GM23248 (cell line): Measurements from ENCODE around the gene LTBP4. TPM values are rescaled to one million over a fixed set of nuclear protein-coding genes. Genes with fewer than 3 reads are reported as not detected.

Experiments
- DNase-seq: peaks from one replicate; pipeline ENCODE4 v3.0.0-alpha.2; 2015
- H2AFZ ChIP-seq: fragments of 200-600 bp; sonication (generic); 2 replicates; pipeline ENCODE4 v1.6.1; 2016; ENCODE audit warnings: antibody characterized with exemption
- H3F3A ChIP-seq: fragments of 200-600 bp; sonication (generic); 2 replicates; pipeline ENCODE4 v1.6.1; 2016; ENCODE audit warnings: mild to moderate bottlenecking, antibody characterized with exemption, mixed run types; ENCODE audit not compliant: insufficient read depth
- H3K27ac ChIP-seq: fragments of 200-600 bp; sonication (generic); 2 replicates; pipeline ENCODE4 v1.5.1; 2016; ENCODE audit warnings: mild to moderate bottlenecking
- H3K27me3 ChIP-seq: fragments of 200-600 bp; sonication (generic); replicated peaks from 2 replicates; pipeline ENCODE4 v1.6.1; 2016; ENCODE audit warnings: mild to moderate bottlenecking; ENCODE audit not compliant: insufficient read depth
- H3K36me3 ChIP-seq: fragments of 200-600 bp; sonication (generic); 2 replicates; pipeline ENCODE4 v1.6.1; 2016; ENCODE audit warnings: low read depth, mild to moderate bottlenecking
- H3K4me1 ChIP-seq: fragments of 200-600 bp; sonication (generic); 2 replicates; pipeline ENCODE4 v1.6.1; 2016; ENCODE audit warnings: mild to moderate bottlenecking; ENCODE audit not compliant: insufficient read depth
- H3K4me2 ChIP-seq: fragments of 200-600 bp; sonication (generic); one replicate; pipeline ENCODE4 v1.6.1; 2016; ENCODE audit warnings: mild to moderate bottlenecking; ENCODE audit not compliant: unreplicated experiment
- H3K4me3 ChIP-seq: fragments of 200-600 bp; sonication (generic); 2 replicates; pipeline ENCODE4 v1.5.1; 2016; ENCODE audit warnings: mild to moderate bottlenecking
- H3K79me2 ChIP-seq: fragments of 200-600 bp; sonication (generic); 2 replicates; pipeline ENCODE4 v1.6.1; 2016; ENCODE audit warnings: mild to moderate bottlenecking; ENCODE audit not compliant: insufficient read depth
- H3K9ac ChIP-seq: fragments of 200-600 bp; sonication (generic); 2 replicates; pipeline ENCODE4 v1.6.1; 2016; ENCODE audit warnings: mild to moderate bottlenecking
- H3K9me2 ChIP-seq: fragments of 200-600 bp; sonication (generic); 2 replicates; pipeline ENCODE4 v1.6.1; 2016; ENCODE audit warnings: mixed run types, mild to moderate bottlenecking, moderate library complexity; ENCODE audit not compliant: insufficient read depth
- H3K9me3 ChIP-seq: fragments of 200-600 bp; sonication (generic); one replicate; pipeline ENCODE4 v1.6.1; 2017; ENCODE audit warnings: low read depth
- H4K20me1 ChIP-seq: fragments of 200-600 bp; sonication (generic); 2 replicates; pipeline ENCODE4 v1.6.0; 2016; ENCODE audit not compliant: insufficient read depth
- EZH2 ChIP-seq: fragments of 200-600 bp; sonication (generic); IDR thresholded peaks from 2 replicates; pipeline ENCODE4 v1.6.1; 2018; ENCODE audit warnings: antibody characterized with exemption, mild to moderate bottlenecking; ENCODE audit not compliant: insufficient read depth, poor library complexity, severe bottlenecking
- EZH2phosphoT487 ChIP-seq: fragments of 200-600 bp; sonication (generic); IDR thresholded peaks from 2 replicates; pipeline ENCODE4 v1.6.1; 2018; ENCODE audit warnings: antibody characterized with exemption, moderate library complexity, mild to moderate bottlenecking, low read depth; ENCODE audit not compliant: insufficient read depth
- WGBS, 2 experiments: methylation state at CpG; one replicate each; pipeline ENCODE4 v1.1.6; 2015 to 2017; ENCODE audit warnings: low lambda C conversion rate in 2 of 2, low coverage in 1 of 2; ENCODE audit errors: missing lambda C conversion rate in 2 of 2; 5-methylcytosine and 5-hydroxymethylcytosine counted together
- in situ Hi-C: fragments of 300-500 bp; cut with MboI; formaldehyde crosslinking; loops from 2 replicates; pipeline ENCODE4 v1.15.0; 2020
- polyA plus RNA-seq: library from polyadenylated mRNA; unstranded; fragments of >200 nt; fragmentation: Nextera tagmentation; extraction: Ambion mirVana; gene quantifications from 2 replicates; pipeline ENCODE4 v1.2.1, GENCODE V29; 2016
- total RNA-seq: library from RNA; depleted of rRNA; stranded (reverse); fragments of >200 nt; shearing (Covaris generic); gene quantifications from 2 replicates; pipeline ENCODE4 v1.2.3, GENCODE V29; 2014

LTBP4 gene
- total and polyA plus RNA-seq, 2 experiments from 2014 or later: 18.0 to 47.2 TPM

DNA sequence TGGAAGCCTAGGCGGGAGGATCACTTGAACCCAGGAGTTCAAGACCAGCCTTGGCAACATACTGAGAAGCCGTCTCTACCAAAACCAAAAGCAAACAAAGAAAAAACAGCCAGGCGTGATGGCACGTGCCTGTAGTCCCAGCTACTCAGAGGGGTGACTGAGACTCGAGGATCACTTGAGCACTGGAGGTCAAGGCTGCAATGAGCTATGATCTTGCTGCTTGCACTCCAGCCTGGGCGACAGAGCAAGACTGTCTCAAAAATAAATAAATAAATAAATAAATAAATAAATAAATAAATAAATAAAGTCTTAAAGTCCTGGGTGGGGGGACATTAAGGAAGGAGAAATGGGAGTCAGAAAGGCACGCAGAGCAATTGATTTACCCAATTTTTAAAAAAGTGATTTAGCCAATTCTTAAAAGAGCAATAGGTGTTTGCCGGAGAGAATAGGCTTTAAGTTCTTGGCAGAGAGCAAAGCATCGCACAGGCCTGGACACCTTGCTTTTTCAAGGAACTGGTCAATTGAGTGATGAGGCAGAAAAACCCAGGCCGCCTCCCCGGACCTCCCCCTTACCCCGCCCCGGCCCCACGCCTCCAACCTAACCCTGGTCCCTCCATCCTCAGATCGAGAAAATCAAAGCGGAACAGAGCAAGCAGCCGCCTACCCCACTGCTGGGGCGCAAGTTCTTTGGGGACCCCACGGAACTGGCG lies 34.0 kb upstream of the LTBP4 start:
- WGBS, 2 experiments: 24 to 32% methylated on average over 16 to 20 of the region's 20 CpGs
- Histone ChIP-seq H2AFZ (peak overlapping the region; percentile 78), H3F3A (0 out of 2 replicates have a peak, but pooled peaks cover 4% of the 10 kb centered on the region), H3K27ac (no peak overlapping the region), H3K9ac (peak overlapping the region; percentile 10; the same call in 1 of the 2 replicates), H3K4me3 (peak overlapping the region; percentile 64), H4K20me1 (no peaks in the 10 kb centered on the region), H3K4me2 (peak overlapping the region; percentile 79), H3K36me3 (no peaks in the 10 kb centered on the region), H3K9me2 (no peaks in the 10 kb centered on the region), H3K9me3 (no peaks in the 10 kb centered on the region), H3K27me3 (0 out of 2 replicates have a peak, but pooled peaks cover 3% of the 10 kb centered on the region), H3K4me1 (no peaks in the 10 kb centered on the region), H3K79me2 (no peaks in the 10 kb centered on the region)
- in situ Hi-C loops: no loop called here
- DNase-seq: peak; percentile 38
- no peak for TF ChIP-seq EZH2phosphoT487
- no peak for TF ChIP-seq EZH2

- Histone ChIP-seq H3K27ac (no peak overlapping the region), H4K20me1 (no peaks in the 10 kb centered on the region), H3K9ac (peak overlapping the region; percentile 10; the same call in 1 of the 2 replicates), H3K4me2 (peak overlapping the region; percentile 79), H3K9me2 (no peaks in the 10 kb centered on the region), H2AFZ (peak overlapping the region; percentile 78), H3F3A (0 out of 2 replicates have a peak, but pooled peaks cover 4% of the 10 kb centered on the region), H3K79me2 (no peaks in the 10 kb centered on the region), H3K9me3 (no peaks in the 10 kb centered on the region), H3K36me3 (no peaks in the 10 kb centered on the region), H3K4me1 (no peaks in the 10 kb centered on the region), H3K27me3 (0 out of 2 replicates have a peak, but pooled peaks cover 3% of the 10 kb centered on the region), H3K4me3 (peak overlapping the region; percentile 64)
- peak; percentile 35 for DNase-seq
- in situ Hi-C loops: no loop called here
- no peak for TF ChIP-seq EZH2phosphoT487
- no peak for TF ChIP-seq EZH2
- WGBS, 2 experiments: 16 to 17% methylated on average over 58 to 59 of the region's 70 CpGs
These were observed 33.2 kb upstream of the LTBP4 start for GRCh38 chr19:40567750-40568494.

- Histone ChIP-seq H3K9me2 (no peaks in the 10 kb centered on the region), H3K4me3 (peak overlapping the region; percentile 72), H3K79me2 (no peaks in the 10 kb centered on the region), H4K20me1 (no peaks in the 10 kb centered on the region), H3K27me3 (0 out of 2 replicates have a peak, but pooled peaks cover 3% of the 10 kb centered on the region), H2AFZ (peak overlapping the region; percentile 80), H3K36me3 (no peaks in the 10 kb centered on the region), H3F3A (0 out of 2 replicates have a peak, but pooled peaks cover 4% of the 10 kb centered on the region), H3K4me2 (peak overlapping the region; percentile 79), H3K9ac (peak overlapping the region; percentile 91), H3K9me3 (no peaks in the 10 kb centered on the region), H3K4me1 (no peaks in the 10 kb centered on the region), H3K27ac (peak overlapping the region; percentile 92)
- peak; percentile 100 for DNase-seq
- WGBS, 2 experiments: 1% methylated on average over 18 to 36 of the region's 53 CpGs
- in situ Hi-C loops: no loop called here
- TF ChIP-seq EZH2: no peak
- TF ChIP-seq EZH2phosphoT487: no peak
These were observed 30.7 kb upstream of the LTBP4 start for GRCh38 chr19:40570313-40571004.

DNA sequence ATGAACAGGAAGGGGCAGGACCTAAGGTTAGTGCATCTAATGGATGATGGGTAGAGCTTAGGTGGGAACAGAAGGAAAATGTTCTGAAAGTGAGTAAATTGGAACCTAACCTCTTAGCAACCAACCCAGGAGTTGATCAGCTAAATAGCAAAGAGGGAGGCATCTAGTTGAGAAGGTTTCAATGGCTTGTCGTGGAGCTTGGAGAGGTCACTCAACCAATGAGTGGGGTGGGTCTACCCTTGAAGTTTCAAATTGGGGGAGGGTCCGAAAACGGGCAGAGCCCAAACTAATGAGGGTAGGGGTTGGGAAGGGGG lies 30.2 kb upstream of the LTBP4 start:
- Histone ChIP-seq H3F3A (0 out of 2 replicates have a peak, but pooled peaks cover 4% of the 10 kb centered on the region), H2AFZ (peak overlapping the region; percentile 48), H3K27ac (no peak overlapping the region), H3K4me3 (no peak overlapping the region), H3K4me1 (no peaks in the 10 kb centered on the region), H3K27me3 (0 out of 2 replicates have a peak, but pooled peaks cover 3% of the 10 kb centered on the region), H3K9me2 (no peaks in the 10 kb centered on the region), H3K36me3 (no peaks in the 10 kb centered on the region), H4K20me1 (no peaks in the 10 kb centered on the region), H3K79me2 (no peaks in the 10 kb centered on the region), H3K9me3 (no peaks in the 10 kb centered on the region), H3K4me2 (no peak overlapping the region), H3K9ac (no peak overlapping the region)
- in situ Hi-C loops: no loop called here
- WGBS, 2 experiments: 29% methylated on average over 3 of the region's 3 CpGs
- TF ChIP-seq EZH2: no peak
- no peak for TF ChIP-seq EZH2phosphoT487
- DNase-seq: no peak
